GM19397 (cell line): ENCODE results near the gene SLC38A11.
"Not testable (repeated sequence)": the region's sequence is repeated elsewhere in the genome, so short reads cannot be mapped to it uniquely, and the experiment has no call there.

ENCODE experiments used
- ATAC-seq: cut with Tn5 transposase; IDR thresholded peaks from one replicate; pipeline ENCODE4 v1.9.1; 2021; ENCODE audit warnings: mild to moderate bottlenecking, moderate library complexity; ENCODE audit not compliant: unreplicated experiment

Gene SLC38A11

GRCh38 chr2:164954954-164955701, at the start of gene SLC38A11:
Gene SLC38A11 (minus strand): TSS chr2:164955525. CDS start chr2:164955247, 278 bp downstream.
- ATAC-seq, result no peak

- no peak for ATAC-seq
These were observed 48.3 kb upstream of the SLC38A11 start for GRCh38 chr2:165003443-165004130.

- no peak for ATAC-seq
These were observed 47.3 kb upstream of the SLC38A11 start for GRCh38 chr2:165002638-165003037.

GRCh38 chr2:164994664-164995299, 39.5 kb upstream of the SLC38A11 start:
- ATAC-seq, result not testable (repeated sequence)

GRCh38 chr2:164993287-164994016, 38.1 kb upstream of the SLC38A11 start:
- no peak for ATAC-seq

- peak; percentile 54 for ATAC-seq
These were observed 37.5 kb upstream of the SLC38A11 start for GRCh38 chr2:164992818-164993217.

- peak; percentile 33 for ATAC-seq
These were observed 36.7 kb upstream of the SLC38A11 start for GRCh38 chr2:164992093-164992454.

- ATAC-seq, result peak; percentile 72
These were observed 36.2 kb upstream of the SLC38A11 start for GRCh38 chr2:164991361-164992092.

- ATAC-seq, result not testable (repeated sequence)
These were observed 35.6 kb upstream of the SLC38A11 start for GRCh38 chr2:164990953-164991352.

- ATAC-seq, result not testable (repeated sequence)
These were observed 33.5 kb upstream of the SLC38A11 start for GRCh38 chr2:164988805-164989204.

- not testable (repeated sequence) for ATAC-seq
These were observed 30.7 kb upstream of the SLC38A11 start for GRCh38 chr2:164986027-164986426.

GRCh38 chr2:164984428-164984827, 29.1 kb upstream of the SLC38A11 start:
- no peak for ATAC-seq

GRCh38 chr2:164981217-164981990, 26.1 kb upstream of the SLC38A11 start:
- ATAC-seq, result no peak

- ATAC-seq, result not testable (repeated sequence)
These were observed 25.4 kb upstream of the SLC38A11 start for GRCh38 chr2:164980688-164981087.

GRCh38 chr2:164979113-164979512, 23.8 kb upstream of the SLC38A11 start:
- ATAC-seq, result no peak

GRCh38 chr2:164976875-164977470, 21.6 kb upstream of the SLC38A11 start:
- not testable (repeated sequence) for ATAC-seq

- no peak for ATAC-seq
These were observed 21.0 kb upstream of the SLC38A11 start for GRCh38 chr2:164976301-164976700.

- no peak for ATAC-seq
These were observed 20.6 kb upstream of the SLC38A11 start for GRCh38 chr2:164975891-164976290.

GRCh38 chr2:164974221-164974620, 18.9 kb upstream of the SLC38A11 start:
- ATAC-seq, result no peak
